Kidney epithelial cell (primary cell): Measurements from ENCODE around the gene C2orf49. TPM values are rescaled to one million over a fixed set of nuclear protein-coding genes. Genes with fewer than 3 reads are reported as not detected.

Experiments used
- DNase-seq: peaks from one replicate; pipeline ENCODE4 v3.0.0-alpha.2; 2010; ENCODE audit warnings: low read depth
- H3K27me3 ChIP-seq: 2 replicates; pipeline ENCODE4 v1.6.0; 2011; ENCODE audit warnings: low read length; ENCODE audit not compliant: control insufficient read depth, insufficient read depth
- H3K36me3 ChIP-seq: 2 replicates; pipeline ENCODE4 v1.5.1; 2011; ENCODE audit warnings: low read length; ENCODE audit not compliant: control insufficient read depth, insufficient read depth
- H3K4me3 ChIP-seq: 2 replicates; pipeline ENCODE4 v1.5.1; 2011; ENCODE audit warnings: low read depth, mild to moderate bottlenecking, control low read depth, low read length
- total RNA-seq: library from RNA; depleted of rRNA; stranded (reverse); fragments of >200 nt; gene quantifications from 2 replicates; pipeline ENCODE4 v1.2.3, GENCODE V29; 2015
- TF ChIP-seq, protein P1 (sequence below): IDR thresholded peaks from 2 replicates; pipeline ENCODE4 v1.5.1; 2011; ENCODE audit warnings: mild to moderate bottlenecking, moderate library complexity, low read length, control low read depth, inconsistent platforms; ENCODE audit not compliant: insufficient read depth, poor library complexity, severe bottlenecking

C2orf49 gene
- total RNA-seq, 1 donor from 2014 or later, result 29.5 TPM

DNA sequence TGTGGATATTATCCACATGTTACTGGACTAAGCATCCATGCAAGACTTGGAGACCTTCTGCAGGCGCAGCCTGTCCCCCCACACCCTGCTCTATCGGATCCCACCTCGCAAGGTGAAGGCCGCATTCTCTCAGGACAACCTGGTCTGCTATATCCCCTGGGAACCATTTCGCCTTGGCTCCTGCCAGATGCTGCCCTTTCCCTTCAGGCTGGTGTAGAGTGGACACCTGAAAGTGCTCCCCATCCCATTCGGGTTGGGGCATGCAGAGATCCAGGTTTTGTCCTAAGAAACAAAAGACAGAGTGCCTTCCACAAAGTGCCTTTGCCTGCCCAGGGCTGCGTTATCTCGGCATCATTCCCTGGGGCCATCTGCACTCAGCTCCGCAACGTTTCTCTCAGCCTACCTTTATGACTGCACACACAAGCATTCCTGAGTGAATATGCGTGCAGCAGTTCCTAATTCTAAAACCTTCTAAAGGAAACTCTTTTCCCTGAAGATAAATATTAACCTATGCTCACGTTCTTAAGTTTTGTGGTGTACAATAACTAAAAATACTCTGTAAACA is 41.0 kb downstream of the C2orf49 start:
- H3K4me3 ChIP-seq, result no peak overlapping the region
- no peaks in the 10 kb centered on the region for H3K27me3 ChIP-seq
- H3K36me3 ChIP-seq, result peaks cover 8% of the 10 kb centered on the region
- TF ChIP-seq, protein P1, sequence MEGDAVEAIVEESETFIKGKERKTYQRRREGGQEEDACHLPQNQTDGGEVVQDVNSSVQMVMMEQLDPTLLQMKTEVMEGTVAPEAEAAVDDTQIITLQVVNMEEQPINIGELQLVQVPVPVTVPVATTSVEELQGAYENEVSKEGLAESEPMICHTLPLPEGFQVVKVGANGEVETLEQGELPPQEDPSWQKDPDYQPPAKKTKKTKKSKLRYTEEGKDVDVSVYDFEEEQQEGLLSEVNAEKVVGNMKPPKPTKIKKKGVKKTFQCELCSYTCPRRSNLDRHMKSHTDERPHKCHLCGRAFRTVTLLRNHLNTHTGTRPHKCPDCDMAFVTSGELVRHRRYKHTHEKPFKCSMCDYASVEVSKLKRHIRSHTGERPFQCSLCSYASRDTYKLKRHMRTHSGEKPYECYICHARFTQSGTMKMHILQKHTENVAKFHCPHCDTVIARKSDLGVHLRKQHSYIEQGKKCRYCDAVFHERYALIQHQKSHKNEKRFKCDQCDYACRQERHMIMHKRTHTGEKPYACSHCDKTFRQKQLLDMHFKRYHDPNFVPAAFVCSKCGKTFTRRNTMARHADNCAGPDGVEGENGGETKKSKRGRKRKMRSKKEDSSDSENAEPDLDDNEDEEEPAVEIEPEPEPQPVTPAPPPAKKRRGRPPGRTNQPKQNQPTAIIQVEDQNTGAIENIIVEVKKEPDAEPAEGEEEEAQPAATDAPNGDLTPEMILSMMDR, result no peak
- no peak for DNase-seq

DNA sequence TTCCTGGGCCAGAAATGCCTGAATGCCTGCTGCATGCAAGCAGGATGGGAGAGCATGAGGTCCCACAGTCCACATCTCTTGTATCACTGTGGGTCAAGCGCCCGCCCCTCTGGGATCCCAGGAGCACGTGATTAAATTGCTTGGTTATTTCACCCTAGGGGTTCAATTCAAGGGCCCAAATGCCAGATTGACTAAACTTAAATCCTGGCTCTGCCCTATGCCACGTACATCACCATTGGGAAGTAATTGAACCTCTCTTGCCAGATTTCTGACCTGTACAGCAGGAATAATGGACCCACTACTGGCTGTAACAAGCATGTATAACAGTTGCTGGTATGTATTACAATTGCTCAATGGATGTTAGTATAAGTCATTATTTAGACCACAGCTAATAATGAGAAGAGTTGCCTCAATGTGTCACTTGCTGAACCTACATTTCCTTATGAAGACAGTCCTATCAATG is 41.6 kb downstream of the C2orf49 start:
- Histone ChIP-seq H3K36me3 (peaks cover 4% of the 10 kb centered on the region), H3K27me3 (no peaks in the 10 kb centered on the region), H3K4me3 (no peak overlapping the region)
- TF ChIP-seq, protein P1, result no peak
- no peak for DNase-seq

DNA sequence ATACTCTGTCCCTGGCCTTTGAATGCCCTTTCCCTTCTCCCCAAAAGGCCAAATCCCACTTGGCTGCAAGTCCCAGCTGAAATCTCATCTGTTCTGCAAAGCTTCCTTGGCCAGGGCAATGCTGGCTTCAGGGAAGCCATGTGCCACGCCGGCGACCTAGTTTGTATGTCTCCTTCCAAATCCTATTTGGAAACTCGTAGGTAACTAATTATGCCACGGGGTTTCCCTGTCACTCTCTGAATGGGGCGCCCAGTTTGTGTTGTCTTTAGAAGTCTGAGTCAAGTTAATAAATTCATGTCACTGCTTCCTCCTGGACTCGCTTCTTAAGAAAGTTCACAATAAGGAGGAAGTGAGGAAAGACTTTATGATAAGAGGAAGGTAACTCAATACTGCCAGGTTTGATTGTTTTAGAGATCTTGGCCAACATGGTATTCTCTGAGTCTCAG is 42.4 kb downstream of the C2orf49 start:
- no peaks in the 10 kb centered on the region for H3K27me3 ChIP-seq
- TF ChIP-seq, protein P1, result no peak
- no peak overlapping the region for H3K4me3 ChIP-seq
- peaks cover 6% of the 10 kb centered on the region for H3K36me3 ChIP-seq
- no peak for DNase-seq

DNA sequence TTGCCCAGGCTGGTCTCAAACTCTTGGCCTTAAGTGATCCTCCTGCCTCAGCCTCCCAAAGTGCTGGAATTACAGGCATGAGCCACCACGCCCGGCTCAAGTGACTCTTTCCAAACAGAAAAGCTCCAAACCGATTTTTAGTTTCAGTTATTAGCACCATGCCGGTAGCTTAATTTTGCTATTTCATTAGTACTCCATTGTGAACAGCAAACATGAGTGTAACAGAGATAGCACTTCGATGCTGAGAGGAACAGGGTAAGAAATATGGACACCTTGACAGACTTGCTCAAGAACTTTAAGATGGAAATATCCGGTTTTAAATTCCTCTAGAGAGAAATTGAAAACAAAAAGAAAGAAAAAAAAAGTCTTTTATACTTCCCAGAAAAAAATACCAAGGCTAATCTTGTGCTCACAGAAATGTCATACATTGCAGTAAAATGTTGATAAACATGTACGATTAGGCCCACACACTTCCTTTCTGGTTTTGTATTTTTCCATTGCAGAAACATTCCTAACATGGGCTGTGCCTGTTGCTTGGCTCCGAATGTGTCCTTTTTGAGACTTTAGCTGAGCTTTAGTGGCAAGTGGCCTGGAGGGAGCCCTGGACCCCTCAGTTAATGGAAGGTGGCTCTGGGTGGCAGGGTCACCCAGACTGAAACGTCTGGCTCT is 43.2 kb downstream of the C2orf49 start:
- TF ChIP-seq, protein P1, result no peak
- H3K27me3 ChIP-seq, result no peaks in the 10 kb centered on the region
- DNase-seq, result no peak
- peaks cover 10% of the 10 kb centered on the region for H3K36me3 ChIP-seq
- no peak overlapping the region for H3K4me3 ChIP-seq

DNA sequence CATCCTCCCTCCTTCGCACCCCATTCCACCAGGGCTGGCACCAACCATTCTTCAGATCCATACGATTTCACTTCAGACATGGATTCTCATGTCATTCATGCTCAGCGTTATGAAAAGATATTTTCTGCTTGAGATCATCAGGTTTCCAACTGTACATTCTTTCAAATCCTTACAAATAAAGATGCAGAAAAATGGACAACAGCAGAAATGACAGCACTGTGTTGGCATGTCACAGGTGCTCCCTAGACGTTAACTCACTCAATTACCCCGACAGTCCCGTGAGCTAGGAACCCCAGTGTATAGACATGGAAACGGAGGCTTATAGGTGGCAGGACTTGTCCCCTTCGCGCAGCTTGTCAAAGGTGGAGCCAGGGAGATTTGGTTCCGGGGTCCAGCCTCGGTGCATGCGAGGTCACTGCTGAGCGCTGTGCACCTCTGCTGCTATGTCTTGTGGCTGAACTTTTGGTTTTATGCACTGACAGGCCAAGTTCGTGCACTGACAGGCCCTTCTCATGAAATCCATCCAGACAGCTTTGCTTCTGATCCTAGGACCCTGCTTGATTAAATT is 43.8 kb downstream of the C2orf49 start:
- peaks cover 11% of the 10 kb centered on the region for H3K36me3 ChIP-seq
- DNase-seq, result no peak

More for the DNA sequence above, 43.8 kb downstream of the C2orf49 start:
- H3K4me3 ChIP-seq, result no peak overlapping the region
- H3K27me3 ChIP-seq, result no peaks in the 10 kb centered on the region
- TF ChIP-seq, protein P1, result no peak
